DMS114 treated with DMSO at 0.1 percent for 48 hours (cell line): ENCODE results near the gene KIF26A.
"Not testable (repeated sequence)": the region's sequence is repeated elsewhere in the genome, so short reads cannot be mapped to it uniquely, and the experiment has no call there.

ENCODE experiments used
- DNase-seq: peaks from one replicate; lab custom pipeline; 2025; ENCODE audit not compliant: unreplicated experiment; lab: John Stamatoyannopoulos, UW

The KIF26A gene

GRCh38 chr14:104220215-104221070 is 82.1 kb downstream of the KIF26A start:
- no peak for DNase-seq

GRCh38 chr14:104221071-104221625 is 82.8 kb downstream of the KIF26A start:
- DNase-seq = no peak

GRCh38 chr14:104221636-104222369 is 83.4 kb downstream of the KIF26A start:
- DNase-seq = no peak

GRCh38 chr14:104222396-104223036 is 84.1 kb downstream of the KIF26A start:
- no peak for DNase-seq

- DNase-seq = no peak
Measured at GRCh38 chr14:104223101-104224041, 85.0 kb downstream of the KIF26A start.

- DNase-seq = no peak
Measured at GRCh38 chr14:104224131-104224505, 85.7 kb downstream of the KIF26A start.

- no peak for DNase-seq
Measured at GRCh38 chr14:104224506-104225277, 86.3 kb downstream of the KIF26A start.

GRCh38 chr14:104225278-104226190 is 87.1 kb downstream of the KIF26A start:
- DNase-seq = not testable (repeated sequence)

GRCh38 chr14:104226421-104227383 is 88.3 kb downstream of the KIF26A start:
- no peak for DNase-seq

- DNase-seq = no peak
Measured at GRCh38 chr14:104227806-104228205, 89.4 kb downstream of the KIF26A start.

- no peak for DNase-seq
Measured at GRCh38 chr14:104228221-104228620, 89.8 kb downstream of the KIF26A start.

- no peak for DNase-seq
Measured at GRCh38 chr14:104228716-104229533, 90.5 kb downstream of the KIF26A start.

- no peak for DNase-seq
Measured at GRCh38 chr14:104229534-104230055, 91.2 kb downstream of the KIF26A start.

- no peak for DNase-seq
Measured at GRCh38 chr14:104230119-104230815, 91.9 kb downstream of the KIF26A start.
